ENCODE results near the gene TBK1. TPM values are rescaled to one million over a fixed set of nuclear protein-coding genes. Genes with fewer than 3 reads are reported as not detected.

Gene TBK1
- total RNA-seq, 3 donors from 2014 or later = 27.7 to 43.9 (median 40.6) TPM

DNA sequence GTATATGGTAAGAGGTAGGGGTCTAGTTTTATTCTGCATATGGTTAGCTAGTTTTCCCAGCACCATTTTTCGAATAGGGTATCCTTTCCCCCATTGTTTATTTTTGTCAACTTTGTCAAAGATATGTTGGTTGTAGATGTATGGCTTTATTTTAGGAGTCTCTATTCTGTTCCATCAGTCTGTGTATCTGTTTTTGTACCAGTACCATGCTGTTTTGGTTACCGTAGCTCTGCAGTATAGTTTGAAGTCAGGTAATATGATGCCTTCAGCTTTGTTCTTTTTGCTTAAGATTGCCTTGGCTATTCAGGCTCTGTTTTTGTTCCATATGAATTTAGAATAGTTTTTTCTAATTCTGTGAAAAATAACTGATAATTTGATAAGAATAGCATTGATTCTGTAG, 24.9 kb downstream of the TBK1 start:
- Histone ChIP-seq H3K4me3 (no peak overlapping the region), H3K27ac (no peak overlapping the region), H3K9me3 (peaks cover 0 to 6% of the 10 kb centered on the region in 2 donors), H3K36me3 (peaks cover 5% of the 10 kb centered on the region), H3K4me1 (no peaks in the 10 kb centered on the region), H3K27me3 (no peaks in the 10 kb centered on the region)
- no peak for DNase-seq (ENCODE audit: low spot score in 2 of 2)
- TF ChIP-seq POLR2A (IDR thresholded peaks at IDR 0.05) (no peak), POLR2AphosphoS5 (IDR thresholded peaks at IDR 0.05) (no peak)
- TF ChIP-seq, protein P1, sequence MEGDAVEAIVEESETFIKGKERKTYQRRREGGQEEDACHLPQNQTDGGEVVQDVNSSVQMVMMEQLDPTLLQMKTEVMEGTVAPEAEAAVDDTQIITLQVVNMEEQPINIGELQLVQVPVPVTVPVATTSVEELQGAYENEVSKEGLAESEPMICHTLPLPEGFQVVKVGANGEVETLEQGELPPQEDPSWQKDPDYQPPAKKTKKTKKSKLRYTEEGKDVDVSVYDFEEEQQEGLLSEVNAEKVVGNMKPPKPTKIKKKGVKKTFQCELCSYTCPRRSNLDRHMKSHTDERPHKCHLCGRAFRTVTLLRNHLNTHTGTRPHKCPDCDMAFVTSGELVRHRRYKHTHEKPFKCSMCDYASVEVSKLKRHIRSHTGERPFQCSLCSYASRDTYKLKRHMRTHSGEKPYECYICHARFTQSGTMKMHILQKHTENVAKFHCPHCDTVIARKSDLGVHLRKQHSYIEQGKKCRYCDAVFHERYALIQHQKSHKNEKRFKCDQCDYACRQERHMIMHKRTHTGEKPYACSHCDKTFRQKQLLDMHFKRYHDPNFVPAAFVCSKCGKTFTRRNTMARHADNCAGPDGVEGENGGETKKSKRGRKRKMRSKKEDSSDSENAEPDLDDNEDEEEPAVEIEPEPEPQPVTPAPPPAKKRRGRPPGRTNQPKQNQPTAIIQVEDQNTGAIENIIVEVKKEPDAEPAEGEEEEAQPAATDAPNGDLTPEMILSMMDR (IDR thresholded peaks at IDR 0.05) = no peak
- intact Hi-C loops (cut with DNase I; ENCODE audit: low total_unique reads) = no loop called here

DNA sequence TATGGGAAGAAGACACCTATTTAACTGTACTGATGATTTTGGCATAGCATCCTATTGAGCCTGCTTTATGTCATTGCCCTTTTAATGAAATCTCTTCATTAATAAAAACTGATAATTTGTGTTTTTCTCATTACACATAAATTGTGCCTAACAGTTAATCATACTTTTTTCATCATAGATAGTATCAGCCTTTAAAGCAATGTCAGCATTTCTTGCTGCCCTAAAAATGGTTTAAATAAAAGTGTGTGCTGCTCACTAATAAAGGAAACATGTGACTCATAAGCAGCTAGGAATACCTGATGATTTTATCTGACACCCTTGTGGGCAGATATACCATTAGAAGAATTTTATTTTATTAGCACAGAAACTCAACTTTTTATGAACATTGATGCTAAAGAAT, 26.7 kb downstream of the TBK1 start:
- TF ChIP-seq POLR2AphosphoS5 (IDR thresholded peaks at IDR 0.05) = no peak
- TF ChIP-seq POLR2A (IDR thresholded peaks at IDR 0.05) = no peak
- H3K27ac ChIP-seq = no peak overlapping the region
- no peak for DNase-seq (ENCODE audit: low spot score in 2 of 2)
- no peaks in the 10 kb centered on the region for H3K27me3 ChIP-seq
- no peak overlapping the region for H3K4me3 ChIP-seq
- H3K9me3 ChIP-seq = peaks cover 0 to 6% of the 10 kb centered on the region in 2 donors
- H3K4me1 ChIP-seq = no peaks in the 10 kb centered on the region
- intact Hi-C loops (cut with DNase I; ENCODE audit: low total_unique reads) = no loop called here
- H3K36me3 ChIP-seq = peaks cover 5% of the 10 kb centered on the region

DNA sequence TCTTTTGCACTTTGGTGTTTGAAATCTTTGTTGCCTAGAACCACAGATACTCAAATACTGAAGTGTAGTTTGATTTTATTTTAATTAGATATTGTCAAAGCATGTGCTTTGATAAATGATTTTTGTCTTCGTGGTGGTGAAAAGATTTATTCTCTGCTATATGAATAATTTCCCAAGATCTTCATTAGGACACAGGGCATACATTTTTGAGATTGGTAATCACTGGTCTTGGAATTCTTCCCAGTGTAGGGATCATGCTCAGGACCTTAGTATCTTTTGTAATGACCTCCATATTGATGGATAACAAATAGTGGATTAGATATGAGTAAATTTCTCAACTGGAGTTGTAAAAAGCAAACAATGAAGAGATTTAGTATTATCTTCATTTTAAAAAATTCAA, 28.2 kb downstream of the TBK1 start:
- no peaks in the 10 kb centered on the region for H3K4me1 ChIP-seq
- no peak for DNase-seq (ENCODE audit: low spot score in 2 of 2)
- peaks cover 6% of the 10 kb centered on the region for H3K36me3 ChIP-seq
- H3K27me3 ChIP-seq = no peaks in the 10 kb centered on the region
- H3K4me3 ChIP-seq = no peak overlapping the region
- no peak for TF ChIP-seq POLR2AphosphoS5 (IDR thresholded peaks at IDR 0.05)
- TF ChIP-seq, protein P1 (IDR thresholded peaks at IDR 0.05) = no peak
- no peak for TF ChIP-seq POLR2A (IDR thresholded peaks at IDR 0.05)
- intact Hi-C loops (cut with DNase I; ENCODE audit: low total_unique reads) = no loop called here
- H3K9me3 ChIP-seq = peaks cover 0 to 6% of the 10 kb centered on the region in 2 donors
- no peak overlapping the region for H3K27ac ChIP-seq

DNA sequence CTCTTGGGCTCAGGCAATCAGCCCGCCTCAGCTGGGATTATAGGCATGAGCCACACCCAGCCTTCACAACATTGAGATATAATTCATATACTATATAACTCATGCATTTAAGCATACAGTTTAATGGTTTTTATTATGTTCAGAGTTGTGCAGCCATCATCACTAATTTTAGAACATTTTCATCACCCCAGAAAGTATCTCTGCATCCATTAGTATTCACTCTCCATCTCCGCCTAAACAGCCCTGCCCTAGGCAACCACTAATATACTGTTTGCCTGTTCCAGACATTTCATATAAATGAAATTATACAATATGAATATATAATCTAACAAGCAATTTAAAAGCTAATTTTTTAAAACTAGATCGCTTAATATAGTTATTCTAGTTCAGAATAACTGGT, 34.7 kb downstream of the TBK1 start:
- intact Hi-C loops (cut with DNase I; ENCODE audit: low total_unique reads) = no loop called here
- no peak for DNase-seq (ENCODE audit: low spot score in 2 of 2)
- Histone ChIP-seq H3K27ac (no peak overlapping the region), H3K4me3 (no peak overlapping the region), H3K36me3 (peaks cover 17% of the 10 kb centered on the region), H3K4me1 (no peaks in the 10 kb centered on the region), H3K9me3 (no peaks in the 10 kb centered on the region), H3K27me3 (no peaks in the 10 kb centered on the region)
- TF ChIP-seq POLR2A (IDR thresholded peaks at IDR 0.05) = no peak
- TF ChIP-seq, protein P1 (IDR thresholded peaks at IDR 0.05) = no peak
- no peak for TF ChIP-seq POLR2AphosphoS5 (IDR thresholded peaks at IDR 0.05)

DNA sequence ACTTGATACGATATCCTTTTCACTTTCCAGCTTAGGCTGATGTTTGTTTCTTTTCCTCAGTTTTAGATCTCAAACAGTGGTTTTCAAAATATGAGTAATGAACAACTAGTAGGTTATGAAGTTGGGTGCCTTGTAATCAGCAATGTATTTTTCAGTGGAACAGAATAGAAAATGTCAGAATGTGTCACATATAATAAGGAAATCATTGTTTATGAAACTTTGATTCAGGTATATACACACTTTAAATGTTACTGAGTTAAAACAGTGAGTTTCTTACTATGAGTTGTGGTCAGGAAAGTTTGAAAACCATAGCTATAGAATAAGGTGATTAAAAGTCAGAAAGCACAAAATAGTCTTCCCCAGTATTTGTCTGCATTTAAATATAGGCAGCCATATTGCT, 39.8 kb downstream of the TBK1 start:
- no peak for DNase-seq (ENCODE audit: low spot score in 2 of 2)
- intact Hi-C loops (cut with DNase I; ENCODE audit: low total_unique reads) = no loop called here
- Histone ChIP-seq H3K4me1 (no peaks in the 10 kb centered on the region), H3K36me3 (peaks cover 12% of the 10 kb centered on the region), H3K9me3 (no peaks in the 10 kb centered on the region), H3K27ac (no peak overlapping the region), H3K27me3 (no peaks in the 10 kb centered on the region), H3K4me3 (no peak overlapping the region)
- TF ChIP-seq POLR2A (IDR thresholded peaks at IDR 0.05) (no peak), POLR2AphosphoS5 (IDR thresholded peaks at IDR 0.05) (no peak)
- TF ChIP-seq, protein P1 (IDR thresholded peaks at IDR 0.05) = no peak

DNA sequence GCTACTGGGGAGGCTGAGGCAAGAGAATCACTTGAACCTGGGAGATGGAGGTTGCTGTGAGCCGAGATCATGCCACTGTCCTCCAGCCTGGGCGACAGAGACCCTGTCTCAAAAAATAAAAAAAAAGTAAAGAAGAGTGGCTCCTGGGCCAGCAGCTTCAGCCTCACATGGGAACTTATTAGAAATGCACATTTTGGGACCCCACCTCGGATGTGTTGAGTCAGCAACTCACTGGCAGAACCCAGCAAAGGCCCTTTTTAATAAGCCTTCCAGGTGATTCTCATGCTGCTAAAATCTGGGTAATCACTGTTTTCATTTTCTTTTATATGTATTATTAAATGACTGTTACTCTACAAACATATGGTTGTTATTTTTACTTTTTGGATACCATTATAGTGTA, 41.6 kb downstream of the TBK1 start:
- TF ChIP-seq POLR2A (IDR thresholded peaks at IDR 0.05) = no peak
- no peak for TF ChIP-seq POLR2AphosphoS5 (IDR thresholded peaks at IDR 0.05)
- TF ChIP-seq, protein P1 (IDR thresholded peaks at IDR 0.05) = no peak
- Histone ChIP-seq H3K27me3 (no peaks in the 10 kb centered on the region), H3K4me1 (no peaks in the 10 kb centered on the region), H3K36me3 (peaks cover 12% of the 10 kb centered on the region), H3K9me3 (no peaks in the 10 kb centered on the region), H3K4me3 (no peak overlapping the region), H3K27ac (no peak overlapping the region)
- DNase-seq (ENCODE audit: low spot score in 2 of 2) = no peak
- intact Hi-C loops (cut with DNase I; ENCODE audit: low total_unique reads) = no loop called here

Data from breast epithelium (tissue), 4 donors.